Breast epithelium (tissue), 3 donors: ENCODE results near the gene C16orf54.
"Not testable (repeated sequence)": the region's sequence is repeated elsewhere in the genome, so short reads cannot be mapped to it uniquely, and the experiment has no call there.

Experiments
- POLR2A ChIP-seq: fragments of 450-650 bp; IDR thresholded peaks from one replicate; pipeline ENCODE4 v1.6.1; 2016; ENCODE audit warnings: antibody characterized with exemption, mild to moderate bottlenecking, moderate library complexity
- TF ChIP-seq, protein P1 (sequence below), 3 donors: fragments of 450-650 bp; IDR thresholded peaks; one replicate each; pipeline ENCODE4 v1.5.1; 2016 to 2017; ENCODE audit warnings: antibody characterized with exemption in 3 of 3, mild to moderate bottlenecking in 3 of 3, moderate library complexity in 3 of 3

DNA sequence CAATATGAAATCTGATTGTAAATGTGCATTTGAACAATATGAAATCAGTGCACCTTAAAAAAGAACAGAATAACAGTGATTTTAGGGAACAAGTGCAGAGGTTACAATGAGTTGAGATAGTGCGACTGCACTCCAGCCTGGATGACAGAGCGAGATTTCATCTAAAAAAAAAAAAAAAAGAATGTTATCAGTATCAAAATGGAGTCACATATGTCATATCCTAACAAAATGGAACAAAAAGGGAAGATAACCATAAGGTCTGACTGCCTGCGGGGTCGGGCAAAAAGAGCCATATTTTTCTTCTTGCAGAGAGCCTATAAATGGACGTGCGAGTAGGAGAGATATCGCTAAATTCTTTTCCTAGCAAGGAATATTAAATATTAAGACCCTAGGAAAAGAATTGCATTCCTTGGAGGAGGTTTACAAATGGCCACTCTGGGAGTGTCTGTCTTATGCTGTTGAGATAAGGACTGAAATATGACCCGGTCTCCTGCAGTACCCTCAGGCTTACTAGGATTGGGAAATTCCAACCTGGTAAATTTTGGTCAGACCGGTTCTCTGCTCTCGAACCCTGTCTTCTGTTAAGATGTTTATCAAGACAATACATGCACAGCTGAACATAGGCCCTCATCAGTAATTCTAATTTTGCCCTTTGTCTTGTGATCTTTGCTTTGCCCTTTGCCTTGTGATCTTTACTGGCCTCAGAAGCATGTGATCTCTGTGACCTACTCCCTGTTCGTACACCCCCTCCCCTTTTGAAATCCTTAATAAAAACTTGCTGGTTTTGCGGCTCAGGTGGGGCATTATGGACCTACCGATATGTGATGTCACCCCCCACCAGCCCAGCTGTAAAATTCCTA lies 37.5 kb upstream of the C16orf54 start:
- TF ChIP-seq, protein P1, sequence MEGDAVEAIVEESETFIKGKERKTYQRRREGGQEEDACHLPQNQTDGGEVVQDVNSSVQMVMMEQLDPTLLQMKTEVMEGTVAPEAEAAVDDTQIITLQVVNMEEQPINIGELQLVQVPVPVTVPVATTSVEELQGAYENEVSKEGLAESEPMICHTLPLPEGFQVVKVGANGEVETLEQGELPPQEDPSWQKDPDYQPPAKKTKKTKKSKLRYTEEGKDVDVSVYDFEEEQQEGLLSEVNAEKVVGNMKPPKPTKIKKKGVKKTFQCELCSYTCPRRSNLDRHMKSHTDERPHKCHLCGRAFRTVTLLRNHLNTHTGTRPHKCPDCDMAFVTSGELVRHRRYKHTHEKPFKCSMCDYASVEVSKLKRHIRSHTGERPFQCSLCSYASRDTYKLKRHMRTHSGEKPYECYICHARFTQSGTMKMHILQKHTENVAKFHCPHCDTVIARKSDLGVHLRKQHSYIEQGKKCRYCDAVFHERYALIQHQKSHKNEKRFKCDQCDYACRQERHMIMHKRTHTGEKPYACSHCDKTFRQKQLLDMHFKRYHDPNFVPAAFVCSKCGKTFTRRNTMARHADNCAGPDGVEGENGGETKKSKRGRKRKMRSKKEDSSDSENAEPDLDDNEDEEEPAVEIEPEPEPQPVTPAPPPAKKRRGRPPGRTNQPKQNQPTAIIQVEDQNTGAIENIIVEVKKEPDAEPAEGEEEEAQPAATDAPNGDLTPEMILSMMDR (IDR thresholded peaks at IDR 0.05), result not testable (repeated sequence)
- TF ChIP-seq POLR2A, result not testable (repeated sequence)
